ENCODE data around the gene BAK1.

DNA sequence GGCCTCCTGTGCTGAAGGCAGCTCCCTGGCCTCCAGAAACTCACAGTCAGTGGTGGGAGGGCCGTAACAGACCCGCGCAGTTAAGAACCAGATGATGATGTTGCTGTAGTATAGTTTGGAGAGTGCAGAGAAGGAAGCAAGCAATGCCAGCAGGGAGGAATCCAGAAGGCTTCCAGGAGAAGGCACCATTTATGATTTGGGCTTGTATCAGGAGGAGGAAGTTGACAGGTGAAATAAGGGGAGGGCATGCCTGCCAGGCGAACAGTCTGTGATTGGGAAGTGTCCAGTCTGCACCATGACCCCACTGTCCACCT lies 13.3 kb upstream of the BAK1 start:
- no peak for TF ChIP-seq EZH2 (IDR thresholded peaks at IDR 0.05; ENCODE audit: borderline replicate concordance, low read length)
- TF ChIP-seq, protein P1, sequence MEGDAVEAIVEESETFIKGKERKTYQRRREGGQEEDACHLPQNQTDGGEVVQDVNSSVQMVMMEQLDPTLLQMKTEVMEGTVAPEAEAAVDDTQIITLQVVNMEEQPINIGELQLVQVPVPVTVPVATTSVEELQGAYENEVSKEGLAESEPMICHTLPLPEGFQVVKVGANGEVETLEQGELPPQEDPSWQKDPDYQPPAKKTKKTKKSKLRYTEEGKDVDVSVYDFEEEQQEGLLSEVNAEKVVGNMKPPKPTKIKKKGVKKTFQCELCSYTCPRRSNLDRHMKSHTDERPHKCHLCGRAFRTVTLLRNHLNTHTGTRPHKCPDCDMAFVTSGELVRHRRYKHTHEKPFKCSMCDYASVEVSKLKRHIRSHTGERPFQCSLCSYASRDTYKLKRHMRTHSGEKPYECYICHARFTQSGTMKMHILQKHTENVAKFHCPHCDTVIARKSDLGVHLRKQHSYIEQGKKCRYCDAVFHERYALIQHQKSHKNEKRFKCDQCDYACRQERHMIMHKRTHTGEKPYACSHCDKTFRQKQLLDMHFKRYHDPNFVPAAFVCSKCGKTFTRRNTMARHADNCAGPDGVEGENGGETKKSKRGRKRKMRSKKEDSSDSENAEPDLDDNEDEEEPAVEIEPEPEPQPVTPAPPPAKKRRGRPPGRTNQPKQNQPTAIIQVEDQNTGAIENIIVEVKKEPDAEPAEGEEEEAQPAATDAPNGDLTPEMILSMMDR (conservative IDR thresholded peaks at IDR 0.05 in 1 of 2, IDR thresholded peaks at IDR 0.05 in 1 of 2; ENCODE audit: extremely low read depth in 1 of 2, insufficient read depth in 1 of 2, low read depth in 1 of 2, low read length in 2 of 2): no peak
